ENCODE measurements around the gene QDPR.

The QDPR gene

GRCh38 chr4:17437396-17437795 lies 74.5 kb downstream of the QDPR start:
- Histone ChIP-seq H3K9me3 (replicated peaks; ENCODE audit: insufficient read depth, low read length) (no peaks in the 10 kb centered on the region), H3K27ac (ENCODE audit: low read length) (no peak overlapping the region), H3K27me3 (replicated peaks; ENCODE audit: insufficient read depth, low read length) (no peaks in the 10 kb centered on the region), H3F3A (ENCODE audit: insufficient read depth, low read length) (no peaks in the 10 kb centered on the region), H4K20me1 (ENCODE audit: insufficient read depth, low read length) (no peaks in the 10 kb centered on the region), H3K9ac (ENCODE audit: low read length) (no peak overlapping the region), H3K36me3 (replicated peaks; ENCODE audit: insufficient read depth, low read length) (no peaks in the 10 kb centered on the region), H2AFZ (ENCODE audit: low read length) (no peak overlapping the region), H3K4me1 (ENCODE audit: low read length) (no peaks in the 10 kb centered on the region), H3K9me2 (replicated peaks; ENCODE audit: insufficient read depth, low read length) (no peaks in the 10 kb centered on the region), H3K4me2 (ENCODE audit: low read depth, low read length) (no peak overlapping the region), H3K4me3 (ENCODE audit: low read length) (no peak overlapping the region), H3K79me2 (ENCODE audit: low read length) (no peaks in the 10 kb centered on the region)
- no peak for DNase-seq
- TF ChIP-seq EZH2 (optimal IDR thresholded peaks at IDR 0.05; ENCODE audit: low read depth, low read length) (no peak), EZH2phosphoT487 (IDR thresholded peaks at IDR 0.05; ENCODE audit: low read length) (no peak)
- TF ChIP-seq, protein P1, sequence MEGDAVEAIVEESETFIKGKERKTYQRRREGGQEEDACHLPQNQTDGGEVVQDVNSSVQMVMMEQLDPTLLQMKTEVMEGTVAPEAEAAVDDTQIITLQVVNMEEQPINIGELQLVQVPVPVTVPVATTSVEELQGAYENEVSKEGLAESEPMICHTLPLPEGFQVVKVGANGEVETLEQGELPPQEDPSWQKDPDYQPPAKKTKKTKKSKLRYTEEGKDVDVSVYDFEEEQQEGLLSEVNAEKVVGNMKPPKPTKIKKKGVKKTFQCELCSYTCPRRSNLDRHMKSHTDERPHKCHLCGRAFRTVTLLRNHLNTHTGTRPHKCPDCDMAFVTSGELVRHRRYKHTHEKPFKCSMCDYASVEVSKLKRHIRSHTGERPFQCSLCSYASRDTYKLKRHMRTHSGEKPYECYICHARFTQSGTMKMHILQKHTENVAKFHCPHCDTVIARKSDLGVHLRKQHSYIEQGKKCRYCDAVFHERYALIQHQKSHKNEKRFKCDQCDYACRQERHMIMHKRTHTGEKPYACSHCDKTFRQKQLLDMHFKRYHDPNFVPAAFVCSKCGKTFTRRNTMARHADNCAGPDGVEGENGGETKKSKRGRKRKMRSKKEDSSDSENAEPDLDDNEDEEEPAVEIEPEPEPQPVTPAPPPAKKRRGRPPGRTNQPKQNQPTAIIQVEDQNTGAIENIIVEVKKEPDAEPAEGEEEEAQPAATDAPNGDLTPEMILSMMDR (IDR thresholded peaks at IDR 0.05; ENCODE audit: low read length): no peak

DNA sequence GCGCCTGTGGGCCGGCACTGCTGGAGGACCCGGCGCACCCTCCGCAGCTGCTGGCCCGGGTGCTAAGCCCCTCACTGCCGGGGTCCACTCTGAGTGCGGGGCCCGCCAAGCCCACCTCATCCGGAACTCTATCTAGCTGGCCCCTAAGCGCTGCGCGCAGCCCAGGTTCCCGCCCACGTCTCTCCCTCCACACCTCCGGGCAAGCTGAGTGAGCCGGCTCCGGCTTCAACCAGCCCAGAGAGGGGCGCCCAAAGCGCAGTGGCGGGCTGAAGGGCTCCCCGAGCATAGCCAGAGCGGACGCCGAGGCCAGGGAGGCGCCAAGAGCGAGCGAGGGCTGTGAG lies 75.2 kb downstream of the QDPR start:
- Histone ChIP-seq H3K36me3 (replicated peaks; ENCODE audit: insufficient read depth, low read length) (no peaks in the 10 kb centered on the region), H3K9me2 (replicated peaks; ENCODE audit: insufficient read depth, low read length) (no peaks in the 10 kb centered on the region), H3K27ac (ENCODE audit: low read length) (no peak overlapping the region), H3F3A (ENCODE audit: insufficient read depth, low read length) (no peaks in the 10 kb centered on the region), H3K9ac (ENCODE audit: low read length) (no peak overlapping the region), H2AFZ (ENCODE audit: low read length) (no peak overlapping the region), H3K27me3 (replicated peaks; ENCODE audit: insufficient read depth, low read length) (no peaks in the 10 kb centered on the region), H4K20me1 (ENCODE audit: insufficient read depth, low read length) (no peaks in the 10 kb centered on the region), H3K9me3 (replicated peaks; ENCODE audit: insufficient read depth, low read length) (no peaks in the 10 kb centered on the region), H3K4me3 (ENCODE audit: low read length) (no peak overlapping the region), H3K79me2 (ENCODE audit: low read length) (no peaks in the 10 kb centered on the region), H3K4me1 (ENCODE audit: low read length) (no peaks in the 10 kb centered on the region), H3K4me2 (ENCODE audit: low read depth, low read length) (no peak overlapping the region)
- TF ChIP-seq, protein P1 (IDR thresholded peaks at IDR 0.05; ENCODE audit: low read length): no peak
- TF ChIP-seq EZH2phosphoT487 (IDR thresholded peaks at IDR 0.05; ENCODE audit: low read length) (no peak), EZH2 (optimal IDR thresholded peaks at IDR 0.05; ENCODE audit: low read depth, low read length) (no peak)
- DNase-seq: no peak

All from MM.1S (cell line).